ENCODE data around the gene PCBD2.
A peak's percentile ranks its signal among the peaks of the same experiment; 100 is the strongest.
"Not testable (repeated sequence)": the region's sequence is repeated elsewhere in the genome, so short reads cannot be mapped to it uniquely, and the experiment has no call there.

The PCBD2 gene

GRCh38 chr5:134904610-134905245, at the start of gene PCBD2:
TSS of gene PCBD2 (plus strand) at chr5:134905131. CDS start at chr5:134905140, 9 bp downstream.
- peak; percentile 85 to 86 for DNase-seq (ENCODE audit: low read depth in 1 of 2, low spot score in 1 of 2)

- not testable (repeated sequence) for DNase-seq (ENCODE audit: low read depth in 1 of 2, low spot score in 1 of 2)
Measured at GRCh38 chr5:134856465-134856864, 48.5 kb upstream of the PCBD2 start.

- DNase-seq (ENCODE audit: low read depth in 1 of 2, low spot score in 1 of 2) = no peak
Measured at GRCh38 chr5:134857401-134857800, 47.5 kb upstream of the PCBD2 start.

- DNase-seq (ENCODE audit: low read depth in 1 of 2, low spot score in 1 of 2) = no peak
Measured at GRCh38 chr5:134864707-134865106, 40.2 kb upstream of the PCBD2 start.

GRCh38 chr5:134873494-134873893, 31.4 kb upstream of the PCBD2 start:
- DNase-seq (ENCODE audit: low read depth in 1 of 2, low spot score in 1 of 2) = peak in 1 of 2 donors; percentile 10

GRCh38 chr5:134873987-134874830, 30.7 kb upstream of the PCBD2 start, which contains the start of gene TXNDC15:
TSS of gene TXNDC15 (plus strand) at chr5:134874371. CDS start at chr5:134874428, 57 bp downstream.
- peak; percentile 69 to 70 for DNase-seq (ENCODE audit: low read depth in 1 of 2, low spot score in 1 of 2)

GRCh38 chr5:134874831-134875655, 29.9 kb upstream of the PCBD2 start:
- peak; percentile 15 to 21 for DNase-seq (ENCODE audit: low read depth in 1 of 2, low spot score in 1 of 2)

- DNase-seq (ENCODE audit: low read depth in 1 of 2, low spot score in 1 of 2) = no peak
Measured at GRCh38 chr5:134877159-134877558, 27.8 kb upstream of the PCBD2 start.

GRCh38 chr5:134878403-134878802, 26.5 kb upstream of the PCBD2 start:
- DNase-seq (ENCODE audit: low read depth in 1 of 2, low spot score in 1 of 2) = no peak

GRCh38 chr5:134879456-134879855, 25.5 kb upstream of the PCBD2 start:
- no peak for DNase-seq (ENCODE audit: low read depth in 1 of 2, low spot score in 1 of 2)

- DNase-seq (ENCODE audit: low read depth in 1 of 2, low spot score in 1 of 2) = not testable (repeated sequence)
Measured at GRCh38 chr5:134880937-134881336, 24.0 kb upstream of the PCBD2 start.

GRCh38 chr5:134881711-134882110, 23.2 kb upstream of the PCBD2 start:
- not testable (repeated sequence) for DNase-seq (ENCODE audit: low read depth in 1 of 2, low spot score in 1 of 2)

GRCh38 chr5:134887593-134888159, 17.3 kb upstream of the PCBD2 start:
- no peak for DNase-seq (ENCODE audit: low read depth in 1 of 2, low spot score in 1 of 2)

- DNase-seq (ENCODE audit: low read depth in 1 of 2, low spot score in 1 of 2) = no peak
Measured at GRCh38 chr5:134889335-134889734, 15.6 kb upstream of the PCBD2 start.

GRCh38 chr5:134891473-134891872, 13.5 kb upstream of the PCBD2 start:
- DNase-seq (ENCODE audit: low read depth in 1 of 2, low spot score in 1 of 2) = no peak

- DNase-seq (ENCODE audit: low read depth in 1 of 2, low spot score in 1 of 2) = no peak
Measured at GRCh38 chr5:134892282-134892681, 12.6 kb upstream of the PCBD2 start.

- DNase-seq (ENCODE audit: low read depth in 1 of 2, low spot score in 1 of 2) = no peak
Measured at GRCh38 chr5:134892926-134893325, 12.0 kb upstream of the PCBD2 start.

GRCh38 chr5:134893748-134894505, 11.0 kb upstream of the PCBD2 start:
- DNase-seq (ENCODE audit: low read depth in 1 of 2, low spot score in 1 of 2) = no peak

- DNase-seq (ENCODE audit: low read depth in 1 of 2, low spot score in 1 of 2) = no peak
Measured at GRCh38 chr5:134902071-134902801, 2.7 kb upstream of the PCBD2 start.
